ENCODE measurements around the gene SNX30.

DNA sequence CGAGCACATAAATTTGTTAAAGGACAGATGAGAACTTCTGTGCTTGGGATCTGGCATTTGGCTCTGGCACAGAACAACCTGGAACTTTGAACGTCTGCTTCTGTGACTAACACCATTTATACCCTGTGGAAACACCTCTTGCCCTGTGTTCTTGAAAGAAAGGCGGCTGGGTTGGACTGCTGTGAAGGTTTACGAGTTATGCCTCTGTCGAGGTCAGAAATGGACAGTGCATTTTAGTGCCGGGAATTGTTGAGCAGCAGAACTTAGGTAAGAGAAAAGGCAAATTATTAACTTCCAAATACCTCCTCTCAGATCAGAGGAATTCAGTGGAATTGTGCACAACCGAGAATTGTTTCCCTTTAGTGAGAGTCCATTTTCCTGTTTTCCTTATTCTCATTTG lies 18.6 kb upstream of the SNX30 start:
- TF ChIP-seq POLR2AphosphoS5 (IDR thresholded peaks at IDR 0.05): no peak
- TF ChIP-seq, protein P1, sequence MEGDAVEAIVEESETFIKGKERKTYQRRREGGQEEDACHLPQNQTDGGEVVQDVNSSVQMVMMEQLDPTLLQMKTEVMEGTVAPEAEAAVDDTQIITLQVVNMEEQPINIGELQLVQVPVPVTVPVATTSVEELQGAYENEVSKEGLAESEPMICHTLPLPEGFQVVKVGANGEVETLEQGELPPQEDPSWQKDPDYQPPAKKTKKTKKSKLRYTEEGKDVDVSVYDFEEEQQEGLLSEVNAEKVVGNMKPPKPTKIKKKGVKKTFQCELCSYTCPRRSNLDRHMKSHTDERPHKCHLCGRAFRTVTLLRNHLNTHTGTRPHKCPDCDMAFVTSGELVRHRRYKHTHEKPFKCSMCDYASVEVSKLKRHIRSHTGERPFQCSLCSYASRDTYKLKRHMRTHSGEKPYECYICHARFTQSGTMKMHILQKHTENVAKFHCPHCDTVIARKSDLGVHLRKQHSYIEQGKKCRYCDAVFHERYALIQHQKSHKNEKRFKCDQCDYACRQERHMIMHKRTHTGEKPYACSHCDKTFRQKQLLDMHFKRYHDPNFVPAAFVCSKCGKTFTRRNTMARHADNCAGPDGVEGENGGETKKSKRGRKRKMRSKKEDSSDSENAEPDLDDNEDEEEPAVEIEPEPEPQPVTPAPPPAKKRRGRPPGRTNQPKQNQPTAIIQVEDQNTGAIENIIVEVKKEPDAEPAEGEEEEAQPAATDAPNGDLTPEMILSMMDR (IDR thresholded peaks at IDR 0.05): no peak

All from prostate gland (tissue), 2 donors.